ENCODE measurements around the gene DGKQ.

GRCh38 chr4:929096-929765, 44.1 kb downstream of the DGKQ start:
- no peak for TF ChIP-seq POLR2AphosphoS5 (IDR thresholded peaks at IDR 0.05; ENCODE audit: low read depth)
- no peak for TF ChIP-seq CTCF (conservative IDR thresholded peaks at IDR 0.05; ENCODE audit: low read depth in 2 of 2)
- TF ChIP-seq REST (IDR thresholded peaks at IDR 0.05; ENCODE audit: unreplicated experiment): no peak
- TF ChIP-seq EZH2 (IDR thresholded peaks at IDR 0.05; ENCODE audit: low read depth, unreplicated experiment): no peak
- TF ChIP-seq JUNB (IDR thresholded peaks at IDR 0.05; ENCODE audit: unreplicated experiment): no peak
- no peak for TF ChIP-seq EZH2phosphoT487 (IDR thresholded peaks at IDR 0.05; ENCODE audit: unreplicated experiment)
- TF ChIP-seq ETS1 (IDR thresholded peaks at IDR 0.05): no peak

All from GM23338 (cell line).